GM19438 (cell line): ENCODE data around the gene HOOK1.

ENCODE experiments used
- ATAC-seq: cut with Tn5 transposase; IDR thresholded peaks from one replicate; pipeline ENCODE4 v1.9.1; 2021; ENCODE audit warnings: low read depth; ENCODE audit not compliant: unreplicated experiment

Gene HOOK1

DNA sequence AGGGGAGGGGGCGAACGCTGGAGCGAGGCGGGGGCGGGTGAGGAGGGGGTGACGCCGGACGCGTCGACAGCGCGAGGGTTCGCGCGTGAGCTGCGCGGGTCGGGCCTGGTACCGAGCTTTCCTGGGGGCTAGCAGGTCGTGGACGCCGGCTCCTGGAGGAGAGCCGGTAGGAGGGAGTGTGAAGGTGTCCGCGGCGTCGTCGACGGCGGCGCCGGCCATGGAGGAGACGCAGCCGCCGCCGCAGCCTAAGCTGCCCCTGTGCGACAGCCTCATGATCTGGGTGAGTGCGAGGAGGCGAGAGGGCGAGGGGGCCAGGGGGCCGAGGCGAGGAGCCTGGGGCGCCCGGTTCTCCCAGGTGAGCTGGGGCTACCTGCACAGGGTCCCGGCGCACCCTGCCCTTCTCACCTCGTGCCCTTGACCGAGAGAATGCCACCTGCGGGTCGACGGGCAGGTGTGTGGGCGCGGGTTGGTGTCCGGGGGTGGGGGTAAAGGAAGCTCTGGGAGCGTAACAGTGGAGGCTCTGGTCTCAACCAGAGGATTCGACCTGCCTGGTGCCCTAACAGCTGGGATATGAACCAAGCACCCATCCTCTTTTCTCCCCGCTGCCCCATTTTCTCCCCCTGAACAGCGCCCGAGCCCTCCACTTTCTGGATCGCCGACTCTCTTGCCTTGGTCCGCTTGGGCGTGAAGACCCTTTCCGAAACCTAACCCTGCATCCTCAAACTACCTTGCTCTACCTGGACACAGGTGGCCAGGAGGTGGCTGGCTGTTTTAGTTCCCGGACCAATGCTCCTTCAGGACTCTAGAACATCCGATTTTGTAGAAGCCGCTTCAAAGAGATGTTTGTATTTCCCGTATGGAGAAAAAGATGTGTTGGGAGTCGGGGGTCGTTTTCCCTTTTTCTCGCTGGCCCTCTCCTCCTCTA, at the start of gene HOOK1:
HOOK1 (plus strand) TSS at position 49 of the 925 bp plus-strand sequence; CDS start at position 218, 169 bp downstream.
- peak; percentile 34 for ATAC-seq

- ATAC-seq = no peak
These were observed 49.6 kb upstream of the HOOK1 start for GRCh38 chr1:59765011-59765730.

GRCh38 chr1:59766227-59766855, 48.4 kb upstream of the HOOK1 start:
- no peak for ATAC-seq

DNA sequence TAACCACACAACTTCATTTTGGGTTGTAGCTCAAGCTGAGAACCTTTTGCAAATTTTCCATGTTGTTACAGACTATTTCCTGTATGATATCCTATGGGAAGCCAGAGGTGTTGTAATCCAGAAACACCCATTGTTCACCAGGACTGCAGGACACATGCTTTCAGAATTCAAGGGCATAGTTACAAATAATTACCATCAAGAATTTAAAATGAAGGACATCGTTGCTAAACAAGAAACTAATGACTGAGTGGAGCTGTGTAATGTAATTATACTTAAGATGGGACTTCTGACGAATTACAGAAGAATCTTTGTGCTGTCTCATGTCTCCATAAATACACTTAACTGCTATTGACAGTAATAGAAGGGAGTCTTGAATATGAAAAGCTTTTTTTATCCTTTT, 47.6 kb upstream of the HOOK1 start:
- no peak for ATAC-seq

DNA sequence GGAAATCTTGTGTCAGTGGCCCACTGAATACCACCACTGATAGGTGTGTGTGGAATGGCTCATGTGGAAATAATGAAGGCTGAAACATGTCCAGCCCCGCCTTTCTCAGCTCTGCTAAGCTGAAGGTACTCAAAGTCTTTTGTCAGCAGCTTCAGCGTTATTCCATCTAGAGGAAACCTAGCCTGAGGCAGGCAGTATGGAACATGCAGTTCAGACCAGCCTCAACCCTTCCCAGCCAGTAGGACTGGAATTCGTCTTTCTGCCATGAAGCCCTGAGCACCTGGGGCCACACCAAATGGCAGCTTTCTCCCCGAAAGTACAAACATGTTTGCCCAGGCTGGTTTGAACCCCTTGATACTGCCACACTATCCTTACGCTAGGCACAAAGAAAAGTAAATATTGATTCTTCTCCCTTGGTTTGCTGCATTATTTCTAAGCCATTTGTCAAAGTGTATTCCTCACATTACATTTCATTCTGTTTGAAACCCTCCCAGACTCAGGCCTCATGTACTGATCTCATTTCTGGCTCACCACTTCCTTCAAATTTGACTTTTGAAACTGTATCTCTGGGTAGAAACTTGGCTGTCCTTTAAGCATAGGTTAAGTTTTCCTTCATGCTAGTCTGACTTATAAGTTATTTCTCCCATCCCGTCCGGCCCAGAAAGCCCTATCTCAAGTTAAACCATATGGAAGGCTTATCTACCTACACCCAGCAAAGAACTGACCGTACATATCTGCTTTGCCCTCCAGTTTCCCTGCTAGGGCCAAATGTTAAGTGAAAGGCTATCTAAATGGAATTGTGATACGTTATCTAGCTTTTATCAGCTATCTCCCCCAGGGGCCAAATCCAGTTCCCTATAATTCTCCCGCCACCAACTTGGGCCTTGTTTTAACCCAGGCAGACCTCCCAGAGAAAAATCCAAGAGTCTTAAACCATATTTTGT, 45.7 kb upstream of the HOOK1 start:
- ATAC-seq = no peak

DNA sequence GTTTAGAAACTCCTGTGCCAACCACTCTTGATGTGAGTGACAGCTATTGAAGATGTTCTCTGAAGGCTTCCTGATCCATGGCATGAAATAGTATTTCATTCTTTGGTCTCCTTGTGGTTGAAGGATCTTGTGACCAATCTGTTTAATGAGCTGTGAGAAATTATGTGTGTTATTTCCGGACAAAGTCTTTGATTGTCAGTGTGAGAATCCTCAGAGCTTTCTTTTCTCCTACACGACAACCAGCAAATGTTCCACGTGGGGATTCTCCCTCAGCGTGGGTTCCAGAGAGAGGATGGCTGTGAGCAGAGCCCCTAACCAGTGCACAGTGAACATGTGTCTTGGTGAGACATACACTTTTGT, 45.0 kb upstream of the HOOK1 start:
- no peak for ATAC-seq

DNA sequence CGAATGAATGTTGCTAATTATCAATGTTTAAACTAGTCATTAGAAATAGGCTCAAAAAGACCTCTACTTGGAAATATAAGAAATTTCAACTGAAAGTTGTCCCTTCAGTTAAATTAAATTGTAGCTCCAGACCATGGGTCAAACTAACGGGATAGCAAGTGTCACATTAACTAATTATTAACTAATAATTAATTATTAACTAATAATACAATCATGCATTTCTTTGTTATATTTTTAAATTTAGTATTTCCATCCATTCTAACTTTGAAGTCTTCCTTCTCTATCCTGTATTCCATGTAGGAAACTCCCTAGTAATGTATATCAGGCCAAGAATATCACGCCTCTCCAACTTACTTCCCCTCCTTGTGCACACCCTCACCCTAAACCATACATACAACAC, 43.4 kb upstream of the HOOK1 start:
- ATAC-seq = no peak

DNA sequence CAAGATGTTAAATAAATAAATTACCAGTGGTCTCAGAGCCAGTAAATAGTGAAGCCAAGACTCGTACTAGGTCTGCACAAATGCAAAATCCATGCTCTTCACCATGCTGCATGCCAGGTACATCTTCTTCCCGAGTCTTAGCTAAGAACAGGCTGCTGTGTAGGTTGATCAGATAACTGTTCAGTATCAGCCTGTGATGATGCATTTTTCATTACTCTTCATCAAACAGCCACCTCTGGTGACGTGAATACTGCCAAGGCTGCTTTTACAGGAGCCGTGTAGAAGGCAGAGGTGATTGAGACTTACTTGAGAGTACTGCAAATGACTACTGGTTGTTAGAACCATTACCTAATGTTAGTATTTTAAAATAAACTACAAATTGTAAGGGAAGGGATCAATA, 39.3 kb upstream of the HOOK1 start:
- no peak for ATAC-seq

DNA sequence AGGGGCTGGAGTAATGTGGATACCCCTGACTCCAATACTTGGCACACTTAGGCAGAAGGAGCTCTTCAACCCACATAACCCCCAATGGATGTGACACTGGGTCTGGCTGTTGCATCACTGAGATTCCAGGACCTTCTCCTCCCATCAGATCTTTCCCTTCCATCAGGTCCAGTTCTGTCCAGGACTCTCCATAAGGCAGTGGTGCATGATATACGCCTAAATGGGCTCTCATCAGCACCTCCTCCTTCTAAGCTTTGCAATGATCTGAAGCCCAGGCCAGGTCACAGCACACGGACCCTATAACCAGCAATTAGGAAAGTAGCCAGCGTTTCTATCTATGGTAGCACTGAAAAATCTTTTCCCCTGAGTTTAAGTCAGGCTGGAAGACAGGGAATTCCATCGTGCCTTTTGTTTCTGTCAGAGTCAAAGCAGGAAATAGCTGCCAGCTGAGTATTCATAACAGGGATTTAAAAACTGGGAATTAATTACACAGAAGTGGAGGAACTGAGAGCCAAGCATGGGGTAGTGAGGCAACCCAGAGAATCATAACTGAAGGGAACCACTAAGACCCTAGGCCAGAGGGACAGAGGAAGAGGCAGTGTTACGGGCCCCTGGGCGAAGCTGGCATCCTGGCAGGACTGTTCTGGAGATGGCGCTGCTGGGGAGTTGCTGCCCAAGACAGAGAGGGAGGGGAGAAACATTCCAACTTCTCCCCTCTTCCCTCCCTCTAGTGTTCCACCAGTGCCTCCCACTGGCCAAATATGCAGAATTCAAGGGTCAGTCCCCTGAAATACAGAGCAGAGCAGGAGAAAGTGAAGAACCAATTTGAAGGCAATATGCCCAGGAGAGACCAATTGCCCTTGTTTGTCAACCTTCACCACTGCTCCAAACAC, 37.5 kb upstream of the HOOK1 start:
- ATAC-seq = no peak

DNA sequence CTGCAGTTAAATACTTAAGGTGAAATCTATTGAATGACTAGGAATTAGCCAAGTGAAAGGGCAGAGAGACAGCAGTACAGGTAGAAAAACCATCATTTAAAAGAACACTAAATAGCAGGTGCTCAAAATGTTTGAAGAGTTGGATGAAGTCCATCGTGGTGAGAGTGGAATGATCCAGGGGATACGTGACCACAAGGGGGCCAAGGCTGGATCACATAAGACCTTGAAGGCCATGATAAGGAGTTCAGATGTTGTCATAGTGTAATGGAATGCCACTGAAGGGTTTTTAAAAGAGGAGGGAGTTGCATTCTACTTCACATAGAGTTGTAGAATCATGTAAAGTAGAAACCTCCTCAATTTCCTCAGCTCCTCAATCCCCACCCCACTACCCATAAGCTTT, 34.8 kb upstream of the HOOK1 start:
- no peak for ATAC-seq

DNA sequence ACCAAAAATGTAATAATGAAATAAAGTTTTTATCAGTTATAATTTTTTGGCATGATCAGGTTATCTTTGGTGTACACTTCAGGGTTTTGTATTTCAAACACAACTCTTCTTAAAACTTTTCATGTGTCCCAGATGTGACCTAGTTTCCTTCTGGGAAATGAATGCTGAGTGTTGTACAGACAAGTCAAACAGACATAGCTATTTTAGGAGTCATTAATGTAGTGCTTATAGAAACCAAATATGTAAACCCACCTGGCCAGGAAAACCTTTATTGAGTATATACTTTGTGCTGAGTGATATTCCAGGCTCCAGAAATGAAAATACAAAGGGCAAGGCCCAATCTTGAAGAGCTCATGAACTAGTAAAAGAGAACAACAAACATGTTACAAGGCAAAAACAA, 25.9 kb upstream of the HOOK1 start:
- ATAC-seq = no peak

DNA sequence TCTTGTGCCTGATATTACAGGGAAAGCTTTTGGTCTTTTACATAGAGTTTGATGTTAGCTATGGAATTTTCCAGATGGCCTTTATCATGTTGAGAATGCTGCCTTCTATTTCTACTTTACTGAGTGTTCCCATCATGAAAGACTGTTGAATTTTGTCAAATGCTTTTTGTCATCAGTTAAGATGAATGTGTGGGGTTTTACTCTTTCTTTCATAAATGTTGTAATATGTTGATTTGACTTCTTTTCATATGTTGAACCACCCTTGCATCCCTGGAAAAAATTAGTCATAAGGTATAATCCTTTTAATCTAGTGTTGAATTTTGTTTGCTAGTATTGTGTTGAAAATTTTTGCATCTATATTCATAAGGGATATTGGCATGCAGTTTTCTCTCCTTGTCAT, 16.1 kb upstream of the HOOK1 start:
- no peak for ATAC-seq

- peak; percentile 87 for ATAC-seq
These were observed 11.2 kb upstream of the HOOK1 start for GRCh38 chr1:59803458-59804038.

- no peak for ATAC-seq
These were observed 10.4 kb upstream of the HOOK1 start for GRCh38 chr1:59804301-59804700.

DNA sequence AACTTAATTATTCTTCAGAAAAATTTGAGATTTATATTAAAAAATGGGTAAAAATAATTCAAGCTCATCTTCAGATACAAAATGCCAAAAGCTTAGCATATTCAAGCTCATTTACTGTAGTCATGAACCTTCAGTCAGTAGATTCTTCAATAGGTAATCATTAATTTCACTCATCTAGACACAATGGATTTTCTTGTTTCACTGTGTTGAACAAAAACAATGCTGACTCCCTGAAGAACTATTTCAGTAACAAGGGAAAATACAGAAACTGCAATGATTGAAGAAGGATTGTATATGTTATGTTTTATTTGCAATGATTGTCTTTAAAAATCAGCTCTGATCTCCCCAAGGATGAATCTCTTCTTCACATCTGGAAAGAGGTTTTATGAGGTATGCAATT, 9.2 kb upstream of the HOOK1 start:
- ATAC-seq = no peak

- ATAC-seq = peak; percentile 96
These were observed 409 bp upstream of the HOOK1 start for GRCh38 chr1:59814180-59814900.

GRCh38 chr1:59815892-59816291, 1.1 kb downstream of the HOOK1 start:
- ATAC-seq = no peak

GRCh38 chr1:59816318-59816878, 1.6 kb downstream of the HOOK1 start:
- ATAC-seq = no peak
